ENCODE data around the gene PACS1. TPM values are rescaled to one million over a fixed set of nuclear protein-coding genes. Genes with fewer than 3 reads are reported as not detected.

Gene PACS1
- polyA plus RNA-seq, 1 of the 3 experiments (the other 2 are of a cell fraction): 37.3 TPM

GRCh38 chr11:66022401-66023185 is 47.5 kb upstream of the PACS1 start:
- H3K9me3 ChIP-seq: no peaks in the 10 kb centered on the region
- no peaks in the 10 kb centered on the region for H3K9me2 ChIP-seq
- H3K27ac ChIP-seq (ENCODE audit: low read depth in 2 of 2, low read length in 1 of 2): no peak overlapping the region
- H3K27me3 ChIP-seq (ENCODE audit: insufficient read depth): no peaks in the 10 kb centered on the region
- peak overlapping the region; percentile 63 for H2AFZ ChIP-seq (ENCODE audit: low read depth)
- H3K36me3 ChIP-seq (replicated peaks in 1 of 2; ENCODE audit: control insufficient read depth in 1 of 2, insufficient read depth in 2 of 2, low read length in 1 of 2): no peaks in the 10 kb centered on the region
- peak; percentile 95 for DNase-seq
- 46% methylated on average over 18 of the region's 46 CpGs for WGBS (ENCODE audit: low lambda C conversion rate)
- H3K79me2 ChIP-seq (ENCODE audit: insufficient read depth): peaks cover 29% of the 10 kb centered on the region; the same call in 1 of the 2 replicates
- 0 out of 2 replicates have a peak overlapping the region, but pooled peaks have one; percentile 45 for H3K9ac ChIP-seq
- H4K20me1 ChIP-seq (ENCODE audit: insufficient read depth): no peaks in the 10 kb centered on the region
- CTCF ChIA-PET: interaction anchor here (0.6 to 3.2 kb wide), 40 partner anchors 9 to 396 kb away, joined by 3 to 55 read pairs (median 4); partner anchors contain the start of genes BANF1, CCDC85B, CST6 and EIF1AD
- H3K4me3 ChIP-seq (ENCODE audit: low read depth in 2 of 2, low read length in 1 of 2): peak overlapping the region; percentile 17 to 29; a peak in 2 of 4 replicates
- H3K4me2 ChIP-seq: peak overlapping the region; percentile 39; the same call in 1 of the 2 replicates
- H3K4me1 ChIP-seq (ENCODE audit: control insufficient read depth in 1 of 2, insufficient read depth in 2 of 2, low read depth in 1 of 2, low read length in 1 of 2): peaks cover 3 to 21% of the 10 kb centered on the region in 2 experiments; a peak in 3 of 4 replicates
- POLR2A ChIA-PET: interaction anchor here (1.4 kb wide), 1 partner anchor 22 kb away, joined by 7 read pairs; no protein-coding TSS in a partner anchor
- peaks cover 4% of the 10 kb centered on the region for H3F3A ChIP-seq (replicated peaks; ENCODE audit: insufficient read depth)
- TF ChIP-seq FOXJ3 (CRISPR knock-in tag; IDR thresholded peaks at IDR 0.05) (no peak), GABPA (IDR thresholded peaks at IDR 0.05; ENCODE audit: low read depth) (no peak), ZBTB33 (IDR thresholded peaks at IDR 0.05; ENCODE audit: borderline replicate concordance, low read depth) (no peak), USF2 (IDR thresholded peaks at IDR 0.05; ENCODE audit: borderline replicate concordance, low read depth, low read length) (no peak), CHD2 (IDR thresholded peaks at IDR 0.05; ENCODE audit: low read length, partially characterized antibody) (no peak), MAX (IDR thresholded peaks at IDR 0.05; ENCODE audit: low read depth) (peak; percentile 69), RCOR1 (IDR thresholded peaks at IDR 0.05; ENCODE audit: low read length) (no peak), EZH2phosphoT487 (IDR thresholded peaks at IDR 0.05; ENCODE audit: borderline replicate concordance, low read depth) (no peak), TEAD4 (IDR thresholded peaks at IDR 0.05; ENCODE audit: borderline replicate concordance, insufficient read depth) (no peak), RXRA (IDR thresholded peaks at IDR 0.05; ENCODE audit: borderline replicate concordance, low read depth) (no peak), PBX3 (IDR thresholded peaks at IDR 0.05) (no peak), CTCF (IDR thresholded peaks at IDR 0.05) (peak; percentile 90), FOXM1 (IDR thresholded peaks at IDR 0.05; ENCODE audit: low read depth) (no peak), MEF2A (IDR thresholded peaks at IDR 0.05; ENCODE audit: borderline replicate concordance, low read depth) (no peak), POLR2AphosphoS5 (IDR thresholded peaks at IDR 0.05; ENCODE audit: low read depth, low read length) (no peak), MXI1 (IDR thresholded peaks at IDR 0.05; ENCODE audit: low read depth, low read length) (no peak), RFX5 (IDR thresholded peaks at IDR 0.05; ENCODE audit: low read length) (no peak), REST (IDR thresholded peaks at IDR 0.05; ENCODE audit: low read depth, low read length) (no peak), ELF1 (IDR thresholded peaks at IDR 0.05) (no peak), SMC3 (IDR thresholded peaks at IDR 0.05; ENCODE audit: low read depth, low read length) (peak; percentile 55), JUND (IDR thresholded peaks at IDR 0.05) (no peak), NFIC (IDR thresholded peaks at IDR 0.05; ENCODE audit: borderline replicate concordance) (no peak), RAD21 (IDR thresholded peaks at IDR 0.05; ENCODE audit: low read length) (peak; percentile 67)

Measured in SK-N-SH (cell line).